Activated T-cell treated with anti-CD3 and anti-CD28 coated beads for 1 hour (primary cell): ENCODE data around the gene GHR.
"Not testable (repeated sequence)": the region's sequence is repeated elsewhere in the genome, so short reads cannot be mapped to it uniquely, and the experiment has no call there.

Source experiments
- DNase-seq: peaks from one replicate; pipeline ENCODE4 v3.0.0-alpha.2; 2020; ENCODE audit warnings: low read depth

The GHR gene

DNA sequence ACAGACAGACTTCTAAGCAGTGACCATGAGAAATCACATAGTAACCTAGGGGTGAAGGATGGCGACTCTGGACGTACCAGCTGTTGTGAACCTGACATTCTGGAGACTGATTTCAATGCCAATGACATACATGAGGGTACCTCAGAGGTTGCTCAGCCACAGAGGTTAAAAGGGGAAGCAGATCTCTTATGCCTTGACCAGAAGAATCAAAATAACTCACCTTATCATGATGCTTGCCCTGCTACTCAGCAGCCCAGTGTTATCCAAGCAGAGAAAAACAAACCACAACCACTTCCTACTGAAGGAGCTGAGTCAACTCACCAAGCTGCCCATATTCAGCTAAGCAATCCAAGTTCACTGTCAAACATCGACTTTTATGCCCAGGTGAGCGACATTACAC lies 295.4 kb downstream of the GHR start:
- no peak for DNase-seq

DNA sequence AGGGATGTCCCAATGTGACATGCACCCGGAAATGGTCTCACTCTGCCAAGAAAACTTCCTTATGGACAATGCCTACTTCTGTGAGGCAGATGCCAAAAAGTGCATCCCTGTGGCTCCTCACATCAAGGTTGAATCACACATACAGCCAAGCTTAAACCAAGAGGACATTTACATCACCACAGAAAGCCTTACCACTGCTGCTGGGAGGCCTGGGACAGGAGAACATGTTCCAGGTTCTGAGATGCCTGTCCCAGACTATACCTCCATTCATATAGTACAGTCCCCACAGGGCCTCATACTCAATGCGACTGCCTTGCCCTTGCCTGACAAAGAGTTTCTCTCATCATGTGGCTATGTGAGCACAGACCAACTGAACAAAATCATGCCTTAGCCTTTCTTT lies 295.8 kb downstream of the GHR start:
- DNase-seq = no peak

DNA sequence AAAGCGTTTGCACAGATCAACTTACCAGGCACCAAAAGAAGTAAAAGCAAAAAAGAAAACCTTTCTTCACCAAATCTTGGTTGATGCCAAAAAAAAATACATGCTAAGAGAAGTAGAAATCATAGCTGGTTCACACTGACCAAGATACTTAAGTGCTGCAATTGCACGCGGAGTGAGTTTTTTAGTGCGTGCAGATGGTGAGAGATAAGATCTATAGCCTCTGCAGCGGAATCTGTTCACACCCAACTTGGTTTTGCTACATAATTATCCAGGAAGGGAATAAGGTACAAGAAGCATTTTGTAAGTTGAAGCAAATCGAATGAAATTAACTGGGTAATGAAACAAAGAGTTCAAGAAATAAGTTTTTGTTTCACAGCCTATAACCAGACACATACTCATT lies 297.0 kb downstream of the GHR start:
- no peak for DNase-seq

DNA sequence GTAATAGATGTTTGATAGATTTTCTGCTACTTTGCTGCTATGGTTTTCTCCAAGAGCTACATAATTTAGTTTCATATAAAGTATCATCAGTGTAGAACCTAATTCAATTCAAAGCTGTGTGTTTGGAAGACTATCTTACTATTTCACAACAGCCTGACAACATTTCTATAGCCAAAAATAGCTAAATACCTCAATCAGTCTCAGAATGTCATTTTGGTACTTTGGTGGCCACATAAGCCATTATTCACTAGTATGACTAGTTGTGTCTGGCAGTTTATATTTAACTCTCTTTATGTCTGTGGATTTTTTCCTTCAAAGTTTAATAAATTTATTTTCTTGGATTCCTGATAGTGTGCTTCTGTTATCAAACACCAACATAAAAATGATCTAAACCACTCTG lies 298.2 kb downstream of the GHR start:
- DNase-seq = no peak

DNA sequence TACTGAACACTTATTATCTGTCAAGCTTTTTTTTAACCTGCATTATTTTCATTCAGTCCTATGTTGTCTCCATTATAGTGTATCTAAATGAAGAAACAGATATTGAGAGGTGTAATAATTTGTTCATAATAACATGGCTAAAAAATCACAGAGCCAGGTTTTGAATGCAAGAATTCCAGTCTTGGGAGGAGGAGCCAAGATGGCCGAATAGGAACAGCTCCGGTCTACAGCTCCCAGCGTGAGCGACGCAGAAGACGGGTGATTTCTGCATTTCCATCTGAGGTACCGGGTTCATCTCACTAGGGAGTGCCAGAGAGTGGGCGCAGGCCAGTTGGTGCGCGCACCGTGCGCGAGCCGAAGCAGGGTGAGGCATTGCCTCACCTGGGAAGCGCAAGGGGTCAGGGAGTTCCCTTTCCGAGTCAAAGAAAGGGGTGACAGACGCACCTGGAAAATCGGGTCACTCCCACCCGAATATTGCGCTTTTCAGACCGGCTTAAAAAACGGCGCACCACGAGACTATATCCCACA lies 311.4 kb downstream of the GHR start:
- DNase-seq = not testable (repeated sequence)

DNA sequence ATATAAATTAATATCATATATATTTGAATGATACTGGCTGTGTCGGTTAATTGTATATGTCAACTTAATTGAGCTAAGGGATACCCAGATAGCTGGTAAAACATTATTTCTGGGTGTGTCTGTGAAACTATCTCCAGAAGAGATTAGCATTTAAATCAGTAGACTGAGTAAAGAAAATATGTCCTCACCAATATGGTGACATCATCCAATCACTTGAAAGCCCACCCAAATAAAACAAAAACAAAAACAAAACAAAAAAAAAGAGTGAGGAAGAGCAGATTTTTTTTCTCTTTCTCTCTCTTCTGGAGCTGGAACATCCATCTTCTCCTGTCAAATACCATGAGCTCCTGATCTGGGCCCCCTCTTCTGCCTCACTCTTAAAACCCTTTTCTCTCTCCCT lies 317.7 kb downstream of the GHR start:
- no peak for DNase-seq

DNA sequence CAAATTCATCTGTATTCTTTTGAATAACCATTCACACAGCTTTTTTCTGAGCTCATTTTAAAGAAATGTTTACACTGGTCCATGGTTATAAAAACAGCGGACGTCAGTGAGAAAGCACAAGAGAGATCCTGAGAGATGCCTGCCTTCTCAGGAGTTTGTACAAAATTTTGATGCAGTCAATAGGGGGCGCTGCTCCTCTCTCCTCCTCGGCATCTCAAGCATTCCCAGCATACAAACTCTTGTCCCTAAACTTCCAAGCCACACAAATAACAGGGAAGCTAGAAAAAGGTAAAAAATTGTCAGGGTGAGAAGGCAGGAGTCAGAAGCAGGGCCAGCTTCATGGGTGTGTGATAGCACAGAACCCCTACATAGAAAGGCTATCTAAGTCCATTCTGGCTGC lies 322.2 kb downstream of the GHR start:
- no peak for DNase-seq

DNA sequence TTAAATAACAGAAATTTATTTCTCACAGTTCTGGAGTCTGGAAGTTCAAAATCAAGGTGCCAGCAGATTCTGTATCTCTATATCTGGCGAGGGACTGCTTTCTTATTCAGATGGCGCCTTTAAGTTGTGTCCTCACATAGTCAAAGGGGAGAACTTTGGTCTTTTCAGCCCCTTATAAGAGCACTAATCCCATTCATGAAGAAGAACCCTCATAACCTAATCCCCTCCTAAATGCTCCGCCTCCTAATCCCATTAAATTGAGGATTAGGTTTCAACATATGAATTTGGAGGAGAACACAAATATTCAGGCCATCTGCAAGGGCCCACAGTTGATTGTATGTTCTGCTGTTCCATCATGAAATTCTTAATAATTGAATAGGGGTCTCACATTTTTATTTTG lies 322.6 kb downstream of the GHR start:
- no peak for DNase-seq

DNA sequence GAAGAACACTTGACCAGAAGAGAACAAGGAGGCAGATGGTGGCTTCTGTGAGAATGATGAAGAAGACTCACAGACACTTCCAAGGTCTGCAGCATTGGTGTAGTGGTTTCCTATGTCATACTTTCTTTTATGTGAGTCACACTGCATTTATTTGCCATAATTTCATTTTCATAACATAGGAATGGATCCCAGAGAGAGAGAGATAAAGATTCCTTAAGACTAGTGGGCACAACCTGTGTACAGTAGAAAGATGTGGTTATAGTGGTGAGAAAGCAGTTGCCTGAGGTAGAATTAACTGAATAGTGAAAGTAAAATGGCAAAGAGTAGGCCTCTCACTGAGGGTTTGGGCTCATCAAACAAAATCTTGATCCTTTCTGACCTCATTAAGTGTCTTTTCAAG lies 325.8 kb downstream of the GHR start:
- no peak for DNase-seq

DNA sequence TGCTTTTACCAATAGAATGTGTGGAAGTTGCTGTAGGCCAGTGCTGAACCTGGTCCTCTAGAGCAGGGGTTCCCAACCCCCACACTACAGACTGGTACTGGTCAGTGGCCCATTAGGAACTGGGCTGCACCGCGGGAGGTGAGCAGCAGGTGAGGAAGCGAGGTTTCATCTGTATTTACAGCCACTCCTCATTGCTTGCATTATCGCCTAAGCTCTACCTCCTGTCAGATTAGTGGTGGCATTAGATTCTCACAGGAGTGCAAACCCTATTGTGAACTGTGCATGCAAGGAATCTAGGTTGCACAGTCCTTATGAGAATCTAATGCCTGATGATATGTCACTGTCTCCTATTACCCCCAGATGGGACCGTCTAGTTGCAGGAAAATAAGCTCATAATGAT lies 327.3 kb downstream of the GHR start:
- no peak for DNase-seq

DNA sequence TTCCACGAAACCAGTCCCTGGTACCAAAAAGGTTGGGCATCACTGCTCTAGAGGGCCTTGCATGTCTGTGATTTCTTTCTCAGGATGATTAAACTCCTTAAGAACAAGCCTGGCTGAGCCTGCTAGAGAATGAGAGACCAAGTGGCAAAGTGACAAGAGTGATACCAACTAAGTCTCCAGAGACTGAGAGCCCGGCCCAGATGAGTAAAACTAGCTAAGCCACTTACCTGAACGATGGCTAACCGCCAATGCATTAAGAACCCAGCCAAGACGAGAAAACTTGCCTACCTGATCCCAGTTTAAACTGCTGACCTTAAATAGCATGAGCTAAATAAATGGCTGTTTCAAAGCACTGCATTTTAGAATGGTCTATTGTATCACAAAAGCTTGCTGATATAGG lies 327.8 kb downstream of the GHR start:
- no peak for DNase-seq

DNA sequence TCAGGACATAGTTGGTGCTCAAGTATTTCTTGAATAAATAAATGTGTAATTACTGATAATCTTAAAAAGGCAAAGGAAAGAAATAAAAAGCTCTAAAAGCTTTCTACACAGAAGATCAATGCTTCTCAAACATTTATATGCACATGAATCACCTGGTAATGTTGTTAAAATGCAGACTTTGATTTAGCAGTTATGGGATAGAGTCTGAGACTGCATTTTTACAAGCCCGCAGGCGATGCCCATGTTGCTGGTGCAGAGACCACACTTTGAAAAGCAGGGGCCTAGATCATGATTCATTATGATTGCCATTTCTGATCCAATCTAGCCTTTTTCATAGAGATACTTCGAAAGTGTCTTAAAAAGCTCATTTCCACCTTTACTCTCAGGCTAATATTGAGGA lies 329.9 kb downstream of the GHR start:
- no peak for DNase-seq

DNA sequence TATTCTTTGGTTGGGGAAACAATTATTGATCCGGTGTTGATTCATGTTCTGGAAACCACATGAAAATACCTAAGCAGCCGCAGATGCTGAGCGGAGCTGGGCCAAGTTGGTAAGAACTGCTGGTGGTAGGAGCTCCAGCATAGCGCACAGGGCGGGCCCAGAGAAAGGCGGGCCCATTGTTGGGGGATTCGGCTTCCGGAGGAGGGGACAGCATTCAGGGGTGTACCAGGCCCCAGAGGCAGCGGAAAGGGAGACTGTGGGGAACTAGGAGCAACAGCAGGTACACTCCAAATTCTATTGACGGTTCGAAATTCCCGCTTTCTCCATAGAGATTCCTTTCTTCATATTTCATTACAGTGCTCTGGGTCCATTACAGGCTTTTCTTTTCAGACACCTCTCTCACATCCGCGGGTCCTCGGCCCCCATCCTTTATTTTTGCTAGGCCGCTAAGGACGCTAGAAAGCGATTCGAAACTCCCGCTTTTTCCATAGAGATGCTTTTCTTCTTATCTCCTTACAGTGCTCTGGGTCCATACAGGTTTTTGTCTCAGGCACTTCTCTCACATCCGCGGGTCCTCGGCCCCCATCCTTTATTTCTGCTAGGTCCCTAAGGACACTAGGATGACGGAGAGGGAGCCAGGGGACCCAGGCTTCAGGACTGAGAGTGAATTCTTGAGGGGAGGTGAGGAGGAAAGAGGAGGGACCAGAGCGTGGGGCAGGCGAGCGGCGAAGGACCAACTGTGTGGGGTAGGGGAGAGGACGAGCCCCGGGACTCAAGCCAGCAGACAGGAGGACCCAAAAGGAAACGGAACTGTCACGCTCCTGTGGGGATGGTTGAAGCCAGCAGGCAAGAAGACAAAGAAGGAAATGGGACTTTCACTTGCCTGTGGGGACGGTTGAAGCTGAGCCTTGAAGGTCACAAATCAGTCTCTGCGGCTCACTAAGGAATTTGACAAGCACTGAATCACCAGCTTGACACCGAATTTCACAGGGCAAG lies 333.7 kb downstream of the GHR start, which contains the start of gene CCDC152:
Gene CCDC152, plus strand, starts transcription at position 213 of the 996 bp plus-strand sequence. CDS start 2,304 bp downstream, outside the sequence.
- peak; percentile 33 for DNase-seq

DNA sequence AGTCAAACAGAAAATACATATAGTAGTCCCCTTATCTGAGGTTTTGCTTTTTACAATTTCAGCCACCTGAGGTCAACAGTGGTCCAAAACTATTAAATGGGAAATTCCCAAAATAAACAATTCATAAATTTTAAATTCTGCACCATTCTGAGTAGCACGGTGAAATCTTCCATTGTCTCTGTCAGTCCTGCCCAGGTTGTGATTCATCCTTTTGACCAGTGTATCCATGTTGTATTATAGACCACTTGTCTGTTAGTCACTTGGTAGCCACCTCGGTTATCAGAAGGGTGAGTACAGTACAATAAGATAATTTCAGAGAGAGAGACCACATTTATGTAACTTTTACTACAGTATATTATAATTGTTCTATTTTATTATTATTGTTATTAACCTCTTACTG lies 336.2 kb downstream of the GHR start:
- no peak for DNase-seq

DNA sequence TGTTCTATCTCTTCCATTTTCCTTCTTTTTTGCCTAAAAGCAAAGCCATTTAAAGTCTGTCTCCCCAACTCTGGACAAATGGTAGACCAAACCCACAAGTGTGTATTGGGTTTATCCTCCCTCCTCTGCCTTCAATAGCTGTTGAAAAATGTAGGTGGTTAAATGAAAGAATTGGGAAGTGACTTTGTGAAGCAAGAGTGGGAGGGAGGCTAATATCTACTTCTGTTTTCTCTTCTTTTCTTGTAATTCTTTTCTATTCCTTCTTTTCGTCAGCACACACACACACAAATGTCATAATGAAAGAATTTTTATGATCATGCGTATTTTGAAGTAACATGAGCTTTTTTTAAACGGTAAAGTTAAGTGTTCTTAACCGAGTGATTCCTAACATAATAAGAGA lies 337.2 kb downstream of the GHR start:
- no peak for DNase-seq

DNA sequence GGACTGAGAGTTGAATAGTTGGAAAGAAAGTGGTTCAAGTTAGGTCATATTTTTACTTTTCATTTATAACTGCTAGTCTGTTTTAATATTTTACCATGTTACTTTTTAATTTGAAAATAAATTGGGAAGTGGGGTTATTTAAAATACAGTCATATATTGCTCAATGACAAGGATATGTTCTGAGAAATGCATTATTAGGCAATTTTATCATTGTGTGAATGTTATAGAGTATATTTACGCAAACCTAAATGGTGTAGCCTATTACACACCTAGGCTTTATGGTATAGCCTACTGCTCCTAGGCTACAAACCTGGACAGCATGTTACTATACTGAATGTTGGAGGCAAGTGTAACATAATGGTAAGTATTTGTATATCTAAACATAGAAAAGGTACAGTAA lies 338.6 kb downstream of the GHR start:
- DNase-seq = no peak

DNA sequence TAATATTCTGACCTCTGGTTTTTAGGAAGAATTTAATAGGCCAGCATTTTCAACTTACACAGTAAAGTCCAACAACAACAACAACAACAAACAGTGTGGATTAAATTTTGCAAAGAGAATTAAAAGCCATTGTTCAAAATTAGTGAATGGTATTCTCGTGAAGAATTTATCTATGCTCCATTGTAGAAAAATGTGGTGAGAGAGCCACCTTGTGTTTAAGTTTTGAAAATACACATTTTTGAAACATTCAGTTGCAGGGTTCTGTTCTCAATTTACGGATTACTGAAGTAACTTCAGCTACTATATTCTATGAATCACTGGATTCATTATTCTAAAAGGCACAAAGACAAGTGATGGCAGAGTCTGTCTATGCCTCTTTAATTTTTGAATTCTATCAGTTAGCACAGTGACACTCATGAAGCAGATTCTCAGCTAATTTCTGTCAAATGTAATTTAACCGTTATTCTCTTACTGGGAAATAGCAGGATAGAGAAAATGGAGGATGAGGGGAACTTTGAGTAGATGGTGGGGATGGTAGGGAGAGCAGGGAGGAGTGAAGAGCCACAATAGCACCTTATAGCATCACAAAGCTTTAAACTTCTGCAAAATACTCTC lies 344.4 kb downstream of the GHR start:
- no peak for DNase-seq

DNA sequence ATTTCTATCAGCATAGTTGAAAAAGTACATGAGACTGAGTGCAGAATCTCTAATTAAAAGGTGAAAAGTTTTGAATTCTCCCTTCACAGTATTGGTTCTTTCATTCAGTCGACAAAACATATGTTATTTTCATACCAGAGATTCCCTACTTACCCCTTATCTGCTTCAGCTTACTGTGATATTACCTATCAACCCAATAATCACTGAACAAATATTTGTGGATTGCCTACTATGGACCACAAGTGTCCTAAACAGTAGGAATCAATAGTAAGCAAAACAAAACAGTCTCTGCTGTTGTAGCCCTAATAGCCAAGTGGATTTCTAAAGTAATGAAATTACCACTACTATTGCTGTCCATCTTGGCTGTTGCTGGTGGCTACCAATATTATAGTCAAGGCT lies 344.9 kb downstream of the GHR start:
- DNase-seq = no peak

DNA sequence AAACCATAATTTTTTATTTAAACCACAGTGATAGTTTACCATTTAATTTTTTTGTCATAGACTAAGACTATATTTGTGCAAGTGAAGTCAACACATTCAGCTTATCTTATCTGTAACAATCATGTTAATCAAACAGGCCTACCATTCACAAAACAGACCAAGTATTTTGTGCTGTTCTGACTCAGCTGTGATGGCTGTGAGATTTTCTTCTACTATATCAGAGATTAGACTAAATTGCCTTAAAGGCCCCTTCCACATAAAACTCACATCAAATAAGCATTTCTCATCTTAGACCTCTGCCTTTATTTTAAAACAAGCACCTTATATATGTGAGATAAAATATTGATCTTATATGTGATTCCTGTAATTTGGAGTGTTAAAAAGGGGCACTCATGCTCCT lies 346.8 kb downstream of the GHR start:
- DNase-seq = no peak
